K562 (cell line): ENCODE measurements around the gene LLGL2. TPM values are rescaled to one million over a fixed set of nuclear protein-coding genes. Genes with fewer than 3 reads are reported as not detected.

ENCODE experiments used
- ETV1 ChIP-seq: fragments of 450-650 bp; conservative IDR thresholded peaks from 2 replicates; pipeline ENCODE4 v1.6.1; 2016; ENCODE audit warnings: missing genetic modification characterization, control low read depth, low read depth, missing compliant biosample characterization
- L3MBTL2 ChIP-seq: fragments of 450-650 bp; IDR thresholded peaks from 2 replicates; pipeline ENCODE4 v1.6.1; 2016; ENCODE audit warnings: mild to moderate bottlenecking, moderate library complexity
- MECOM ChIP-seq: fragments of 250-450 bp; sonication (Bioruptor Pico); IDR thresholded peaks from 2 replicates; pipeline ENCODE4 v1.8.0; 2022; ENCODE audit warnings: inconsistent platforms
- MTA3 ChIP-seq: fragments of 450-650 bp; formaldehyde crosslinking; IDR thresholded peaks from 2 replicates; pipeline ENCODE4 v1.6.1; 2017; ENCODE audit warnings: mild to moderate bottlenecking, borderline replicate concordance
- PHF20 ChIP-seq: fragments of 450-650 bp; IDR thresholded peaks from 2 replicates; pipeline ENCODE4 v1.6.1; 2018; ENCODE audit not compliant: partially characterized antibody
- SMARCE1 ChIP-seq: fragments of 450-650 bp; IDR thresholded peaks from 2 replicates; pipeline ENCODE4 v1.7.1; 2016; ENCODE audit warnings: mild to moderate bottlenecking
- SPI1 ChIP-seq: IDR thresholded peaks from 2 replicates; pipeline ENCODE4 v1.6.1; 2011; ENCODE audit warnings: low read depth, low read length, control low read depth, borderline replicate concordance
- TRIM28 ChIP-seq: fragments of 450-650 bp; IDR thresholded peaks from 2 replicates; pipeline ENCODE4 v1.6.1; 2017
- ZC3H4 ChIP-seq: sonication (generic); formaldehyde crosslinking; IDR thresholded peaks from 2 replicates; pipeline ENCODE4 v1.9.0; 2021; ENCODE audit warnings: missing genetic modification reagents, borderline replicate concordance
- ZNF124 ChIP-seq: sonication (generic); formaldehyde crosslinking; IDR thresholded peaks from 2 replicates; pipeline ENCODE4 v1.8.1; 2022; ENCODE audit warnings: missing genetic modification reagents
- ZNF507 ChIP-seq: conservative IDR thresholded peaks from 2 replicates; pipeline ENCODE4 v1.6.1; 2017; ENCODE audit warnings: missing genetic modification characterization, missing compliant biosample characterization
- ZSCAN32 ChIP-seq: fragments of 450-650 bp; formaldehyde crosslinking; IDR thresholded peaks from 2 replicates; pipeline ENCODE4 v1.4.0; 2020; ENCODE audit warnings: mild to moderate bottlenecking, moderate library complexity
- polyA plus RNA-seq, 8 experiments: library from polyadenylated mRNA; depleted of rRNA in 4 of 8; stranded (reverse) in 5 of 8; unstranded in 3 of 8; fragments of >200 nt; fragmentation: Nextera tagmentation in 2 of 8; fragmentation: Illumina TruSeq in 1 of 8; extraction: Ambion mirVana in 2 of 8; extraction: Trizol in 1 of 8; gene quantifications; 2 replicates each; pipeline versions ENCODE4 v1.2.1 to v1.2.3, GENCODE V29; 2011 to 2014; ENCODE audit warnings: inconsistent platforms in 1 of 8, missing spikeins in 1 of 8
- total RNA-seq, 7 experiments: library from RNA; depleted of rRNA in 6 of 7; stranded (reverse); fragments of >200 nt in 6 of 7; fragmentation: Illumina TruSeq in 2 of 7; extraction: Trizol in 2 of 7; gene quantifications; 2 replicates each; pipeline versions ENCODE4 v1.2.1 to v1.2.3, GENCODE V29; 2011 to 2021; ENCODE audit warnings: low replicate concordance in 1 of 7
- TF ChIP-seq, protein P1 (sequence below), 3 experiments: fragments of 200-800 bp in 1 of 3; fragments of 250-450 bp in 1 of 3; fragments of 450-650 bp in 1 of 3; sonication (Bioruptor Pico) in 1 of 3; sonication (Bioruptor generic) in 1 of 3; formaldehyde crosslinking in 1 of 3; IDR thresholded peaks; 2 replicates each; pipeline versions ENCODE4 v1.6.1 to v1.8.0; 2016 to 2022; ENCODE audit warnings: mild to moderate bottlenecking in 2 of 3, missing genetic modification characterization in 2 of 3, missing compliant biosample characterization in 1 of 3, moderate library complexity in 1 of 3
- TF ChIP-seq, protein P2 (sequence below): sonication (generic); formaldehyde crosslinking; IDR thresholded peaks from 2 replicates; pipeline ENCODE4 v1.8.0; 2022; ENCODE audit warnings: mild to moderate bottlenecking, missing genetic modification reagents
- TF ChIP-seq, protein P3 (sequence below): fragments of 250-450 bp; sonication (Bioruptor Pico); IDR thresholded peaks from 2 replicates; pipeline ENCODE4 v1.8.0; 2021; ENCODE audit warnings: moderate library complexity, mild to moderate bottlenecking, inconsistent platforms
- TF ChIP-seq, protein P4 (sequence below): sonication (generic); formaldehyde crosslinking; IDR thresholded peaks from 2 replicates; pipeline ENCODE4 v1.9.0; 2022; ENCODE audit warnings: mild to moderate bottlenecking, missing genetic modification reagents
- TF ChIP-seq, protein P5 (sequence below): fragments of 450-650 bp; formaldehyde crosslinking; IDR thresholded peaks from 2 replicates; pipeline ENCODE4 v1.4.0; 2022; ENCODE audit warnings: mild to moderate bottlenecking, moderate library complexity

The LLGL2 gene
- total and polyA plus RNA-seq, 9 of the 15 experiments (the other 6 are each of a cell fraction or from before 2014, with no cell fraction given): 0.32 to 24.4 (median 10.2) TPM

DNA sequence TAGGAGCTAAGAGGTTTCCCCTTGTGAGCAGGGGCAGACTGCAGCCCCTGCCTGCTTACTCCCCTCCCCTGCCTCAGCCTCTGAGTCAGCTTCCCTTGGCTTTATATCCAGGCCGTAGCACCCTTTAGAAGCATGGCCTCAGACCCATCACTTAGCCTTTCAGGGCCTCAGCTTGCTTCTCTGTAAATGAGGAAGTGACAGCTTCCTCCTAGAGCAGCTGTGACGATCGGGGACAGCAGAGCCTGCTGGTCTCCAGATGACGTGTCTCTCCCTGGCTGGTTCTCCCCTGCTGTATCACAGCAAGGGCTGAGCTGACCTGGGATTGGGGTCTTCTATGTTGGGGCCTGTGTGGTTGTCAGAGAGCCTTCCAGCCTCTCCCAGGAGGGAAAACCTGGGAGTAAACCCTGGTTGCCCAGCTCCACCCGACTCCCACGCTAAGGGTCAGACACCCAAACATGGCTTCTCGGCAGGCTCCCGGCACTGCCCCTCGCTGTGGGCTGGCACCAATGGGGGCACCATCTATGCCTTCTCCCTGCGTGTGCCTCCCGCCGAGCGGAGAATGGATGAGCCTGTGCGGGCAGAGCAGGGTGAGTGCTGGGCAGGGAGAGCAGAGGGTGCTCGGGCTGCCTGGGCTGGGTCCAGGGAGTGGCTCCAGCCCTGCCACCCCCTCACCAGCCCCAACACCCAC is 45.8 kb downstream of the LLGL2 start (continued):
- TF ChIP-seq, protein P1, sequence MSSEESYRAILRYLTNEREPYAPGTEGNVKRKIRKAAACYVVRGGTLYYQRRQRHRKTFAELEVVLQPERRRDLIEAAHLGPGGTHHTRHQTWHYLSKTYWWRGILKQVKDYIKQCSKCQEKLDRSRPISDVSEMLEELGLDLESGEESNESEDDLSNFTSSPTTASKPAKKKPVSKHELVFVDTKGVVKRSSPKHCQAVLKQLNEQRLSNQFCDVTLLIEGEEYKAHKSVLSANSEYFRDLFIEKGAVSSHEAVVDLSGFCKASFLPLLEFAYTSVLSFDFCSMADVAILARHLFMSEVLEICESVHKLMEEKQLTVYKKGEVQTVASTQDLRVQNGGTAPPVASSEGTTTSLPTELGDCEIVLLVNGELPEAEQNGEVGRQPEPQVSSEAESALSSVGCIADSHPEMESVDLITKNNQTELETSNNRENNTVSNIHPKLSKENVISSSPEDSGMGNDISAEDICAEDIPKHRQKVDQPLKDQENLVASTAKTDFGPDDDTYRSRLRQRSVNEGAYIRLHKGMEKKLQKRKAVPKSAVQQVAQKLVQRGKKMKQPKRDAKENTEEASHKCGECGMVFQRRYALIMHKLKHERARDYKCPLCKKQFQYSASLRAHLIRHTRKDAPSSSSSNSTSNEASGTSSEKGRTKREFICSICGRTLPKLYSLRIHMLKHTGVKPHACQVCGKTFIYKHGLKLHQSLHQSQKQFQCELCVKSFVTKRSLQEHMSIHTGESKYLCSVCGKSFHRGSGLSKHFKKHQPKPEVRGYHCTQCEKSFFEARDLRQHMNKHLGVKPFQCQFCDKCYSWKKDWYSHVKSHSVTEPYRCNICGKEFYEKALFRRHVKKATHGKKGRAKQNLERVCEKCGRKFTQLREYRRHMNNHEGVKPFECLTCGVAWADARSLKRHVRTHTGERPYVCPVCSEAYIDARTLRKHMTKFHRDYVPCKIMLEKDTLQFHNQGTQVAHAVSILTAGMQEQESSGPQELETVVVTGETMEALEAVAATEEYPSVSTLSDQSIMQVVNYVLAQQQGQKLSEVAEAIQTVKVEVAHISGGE (CRISPR knock-in tag; IDR thresholded peaks at IDR 0.05): no peak
- TF ChIP-seq ZNF124 (no peak), MTA3 (0 out of 2 replicates have a peak, but pooled peaks have one; percentile 11), ETV1 (no peak), TRIM28 (no peak), SMARCE1 (peak; percentile 16; the same call in 1 of the 2 replicates), SPI1 (peak; percentile 100), ZNF507 (tag) (no peak), PHF20 (no peak), ZC3H4 (CRISPR knock-in tag) (no peak), ZSCAN32 (CRISPR knock-in tag) (no peak), L3MBTL2 (peak; percentile 35; the same call in 1 of the 2 replicates), MECOM (CRISPR knock-in tag) (no peak)
- TF ChIP-seq, protein P2, sequence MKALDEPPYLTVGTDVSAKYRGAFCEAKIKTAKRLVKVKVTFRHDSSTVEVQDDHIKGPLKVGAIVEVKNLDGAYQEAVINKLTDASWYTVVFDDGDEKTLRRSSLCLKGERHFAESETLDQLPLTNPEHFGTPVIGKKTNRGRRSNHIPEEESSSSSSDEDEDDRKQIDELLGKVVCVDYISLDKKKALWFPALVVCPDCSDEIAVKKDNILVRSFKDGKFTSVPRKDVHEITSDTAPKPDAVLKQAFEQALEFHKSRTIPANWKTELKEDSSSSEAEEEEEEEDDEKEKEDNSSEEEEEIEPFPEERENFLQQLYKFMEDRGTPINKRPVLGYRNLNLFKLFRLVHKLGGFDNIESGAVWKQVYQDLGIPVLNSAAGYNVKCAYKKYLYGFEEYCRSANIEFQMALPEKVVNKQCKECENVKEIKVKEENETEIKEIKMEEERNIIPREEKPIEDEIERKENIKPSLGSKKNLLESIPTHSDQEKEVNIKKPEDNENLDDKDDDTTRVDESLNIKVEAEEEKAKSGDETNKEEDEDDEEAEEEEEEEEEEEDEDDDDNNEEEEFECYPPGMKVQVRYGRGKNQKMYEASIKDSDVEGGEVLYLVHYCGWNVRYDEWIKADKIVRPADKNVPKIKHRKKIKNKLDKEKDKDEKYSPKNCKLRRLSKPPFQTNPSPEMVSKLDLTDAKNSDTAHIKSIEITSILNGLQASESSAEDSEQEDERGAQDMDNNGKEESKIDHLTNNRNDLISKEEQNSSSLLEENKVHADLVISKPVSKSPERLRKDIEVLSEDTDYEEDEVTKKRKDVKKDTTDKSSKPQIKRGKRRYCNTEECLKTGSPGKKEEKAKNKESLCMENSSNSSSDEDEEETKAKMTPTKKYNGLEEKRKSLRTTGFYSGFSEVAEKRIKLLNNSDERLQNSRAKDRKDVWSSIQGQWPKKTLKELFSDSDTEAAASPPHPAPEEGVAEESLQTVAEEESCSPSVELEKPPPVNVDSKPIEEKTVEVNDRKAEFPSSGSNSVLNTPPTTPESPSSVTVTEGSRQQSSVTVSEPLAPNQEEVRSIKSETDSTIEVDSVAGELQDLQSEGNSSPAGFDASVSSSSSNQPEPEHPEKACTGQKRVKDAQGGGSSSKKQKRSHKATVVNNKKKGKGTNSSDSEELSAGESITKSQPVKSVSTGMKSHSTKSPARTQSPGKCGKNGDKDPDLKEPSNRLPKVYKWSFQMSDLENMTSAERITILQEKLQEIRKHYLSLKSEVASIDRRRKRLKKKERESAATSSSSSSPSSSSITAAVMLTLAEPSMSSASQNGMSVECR: 0 out of 2 replicates have a peak, but pooled peaks have one; percentile 38
- TF ChIP-seq, protein P3, sequence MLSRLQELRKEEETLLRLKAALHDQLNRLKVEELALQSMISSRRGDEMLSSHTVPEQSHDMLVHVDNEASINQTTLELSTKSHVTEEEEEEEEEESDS (CRISPR knock-in tag): no peak
- TF ChIP-seq, protein P4, sequence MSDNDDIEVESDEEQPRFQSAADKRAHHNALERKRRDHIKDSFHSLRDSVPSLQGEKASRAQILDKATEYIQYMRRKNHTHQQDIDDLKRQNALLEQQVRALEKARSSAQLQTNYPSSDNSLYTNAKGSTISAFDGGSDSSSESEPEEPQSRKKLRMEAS (CRISPR knock-in tag): peak; percentile 74
- TF ChIP-seq, protein P5, sequence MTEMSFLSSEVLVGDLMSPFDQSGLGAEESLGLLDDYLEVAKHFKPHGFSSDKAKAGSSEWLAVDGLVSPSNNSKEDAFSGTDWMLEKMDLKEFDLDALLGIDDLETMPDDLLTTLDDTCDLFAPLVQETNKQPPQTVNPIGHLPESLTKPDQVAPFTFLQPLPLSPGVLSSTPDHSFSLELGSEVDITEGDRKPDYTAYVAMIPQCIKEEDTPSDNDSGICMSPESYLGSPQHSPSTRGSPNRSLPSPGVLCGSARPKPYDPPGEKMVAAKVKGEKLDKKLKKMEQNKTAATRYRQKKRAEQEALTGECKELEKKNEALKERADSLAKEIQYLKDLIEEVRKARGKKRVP (CRISPR knock-in tag): 0 out of 2 replicates have a peak, but pooled peaks have one; percentile 28
